Central memory CD8-positive, alpha-beta T cell (primary cell): ENCODE measurements around the gene MFRP.

Experiments used
- ATAC-seq: fragments of 150-1000 bp; cut with Tn5 transposase; replicated peaks from 2 replicates; pipeline ENCODE4 v1.10.0; 2022; ENCODE audit warnings: mild to moderate bottlenecking, moderate FRiP score, moderate number of reproducible peaks; ENCODE audit not compliant: poor library complexity, severe bottlenecking; ENCODE audit errors: extremely low read depth
- DNase-seq, 2 donors: peaks; one replicate each; pipeline ENCODE4 v3.0.0; 2021; ENCODE audit warnings: low spot score in 2 of 2
- H3K27ac Mint-ChIP-seq: one replicate; pipeline ENCODE4 v1.8.0; 2022; ENCODE audit warnings: low read depth, mild to moderate bottlenecking, moderate library complexity, mixed read lengths
- H3K27me3 Mint-ChIP-seq: one replicate; pipeline ENCODE4 v1.8.0; 2022; ENCODE audit warnings: mixed read lengths
- H3K36me3 Mint-ChIP-seq: one replicate; pipeline ENCODE4 v1.8.0; 2022; ENCODE audit warnings: mild to moderate bottlenecking, moderate library complexity, mixed read lengths; ENCODE audit not compliant: insufficient read depth
- H3K4me1 Mint-ChIP-seq: one replicate; pipeline ENCODE4 v1.8.0; 2022; ENCODE audit warnings: mixed read lengths
- H3K4me3 Mint-ChIP-seq: one replicate; pipeline ENCODE4 v1.8.0; 2022; ENCODE audit warnings: mild to moderate bottlenecking, moderate library complexity, mixed read lengths
- H3K9me3 Mint-ChIP-seq: one replicate; pipeline ENCODE4 v1.8.0; 2022; ENCODE audit warnings: mixed read lengths

Gene MFRP

GRCh38 chr11:119377112-119377901, 30.8 kb upstream of the MFRP start:
- Mint-ChIP-seq H3K27me3 (no peaks in the 10 kb centered on the region), H3K9me3 (no peaks in the 10 kb centered on the region), H3K36me3 (peaks cover 9% of the 10 kb centered on the region), H3K27ac (no peak overlapping the region), H3K4me3 (no peak overlapping the region), H3K4me1 (peaks cover 11% of the 10 kb centered on the region)
- DNase-seq (no peak), ATAC-seq (no peak)

DNA sequence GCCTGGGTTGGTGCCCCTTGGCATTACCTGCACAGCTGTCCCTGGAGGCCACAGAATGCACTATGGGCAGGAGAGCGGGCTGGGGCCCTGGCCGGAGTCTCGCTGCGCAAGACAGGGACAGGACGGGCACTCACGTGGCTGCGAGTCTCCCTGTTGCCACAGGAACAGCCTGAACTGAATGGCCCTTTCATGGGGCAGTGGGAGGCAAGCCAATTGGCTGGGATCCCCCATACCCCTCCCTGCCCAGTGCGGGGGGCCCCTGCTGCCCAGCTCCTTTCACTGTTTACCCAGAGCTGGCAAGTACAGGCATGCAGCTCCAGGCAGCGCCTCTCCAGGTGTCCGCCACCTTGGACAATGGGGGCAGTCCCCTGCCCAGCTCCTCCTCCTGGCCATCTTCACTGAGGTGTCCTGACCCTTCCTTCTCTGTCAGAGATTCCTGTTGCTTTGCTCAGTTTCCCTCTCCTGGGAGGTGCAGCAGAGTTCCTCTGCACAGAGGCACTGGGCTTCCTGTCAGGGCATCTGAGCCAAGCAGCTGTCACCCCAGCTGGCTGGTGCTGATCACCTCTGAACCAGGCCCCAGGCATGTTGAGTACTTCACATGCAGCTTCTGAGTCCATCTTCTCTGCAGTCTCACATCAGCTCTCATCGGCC, 29.8 kb upstream of the MFRP start:
- Mint-ChIP-seq H3K4me3 (no peak overlapping the region), H3K27me3 (no peaks in the 10 kb centered on the region), H3K4me1 (peaks cover 11% of the 10 kb centered on the region), H3K36me3 (peaks cover 6% of the 10 kb centered on the region), H3K27ac (no peak overlapping the region), H3K9me3 (no peaks in the 10 kb centered on the region)
- peak in 1 of 2 donors; percentile 2 for DNase-seq
- ATAC-seq: no peak

DNA sequence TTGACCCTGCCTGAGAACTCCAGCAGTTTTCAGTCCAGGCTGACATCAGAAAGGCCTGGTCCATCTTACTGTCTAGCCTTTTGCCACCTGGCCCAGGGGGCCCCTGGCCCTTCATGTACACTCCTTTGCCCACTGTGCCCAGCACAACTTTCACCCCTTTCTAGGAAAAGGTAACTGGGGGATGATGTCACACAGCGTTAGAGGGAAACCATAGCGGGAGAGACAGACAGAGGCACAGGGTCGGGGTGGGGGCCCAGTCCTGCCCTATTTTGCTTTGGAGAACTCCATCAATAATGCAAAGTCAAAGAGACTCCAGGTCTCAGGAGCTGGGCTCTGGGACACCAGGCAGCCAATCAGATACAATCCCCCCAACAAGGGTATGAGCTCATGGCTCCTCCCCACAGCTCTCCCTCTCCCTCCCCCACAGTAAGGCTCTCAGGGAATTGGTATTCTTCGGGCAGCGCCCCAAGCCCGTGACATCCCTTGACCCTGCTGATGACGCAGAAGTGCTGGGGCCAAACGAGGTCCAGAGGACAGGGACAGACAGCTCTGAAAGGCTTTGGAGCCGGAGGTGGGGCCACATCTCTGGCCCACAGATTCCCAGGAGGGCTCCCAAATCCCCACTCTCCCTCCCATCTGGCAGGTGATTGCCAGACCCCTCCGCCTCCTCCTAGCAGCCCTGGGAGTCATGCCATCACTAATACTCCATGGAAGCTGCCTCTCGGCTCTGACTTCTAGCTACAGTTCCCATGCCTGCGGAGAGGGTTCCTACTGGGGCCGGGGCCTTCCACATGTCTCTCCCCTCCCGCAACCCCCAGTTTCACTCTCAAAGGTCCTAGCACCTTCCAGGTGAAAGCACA, 29.1 kb upstream of the MFRP start:
- peaks cover 13% of the 10 kb centered on the region for H3K4me1 Mint-ChIP-seq
- H3K27me3 Mint-ChIP-seq: no peaks in the 10 kb centered on the region
- H3K36me3 Mint-ChIP-seq: peaks cover 5% of the 10 kb centered on the region
- DNase-seq: no peak
- ATAC-seq: no peak
- no peaks in the 10 kb centered on the region for H3K9me3 Mint-ChIP-seq
- H3K4me3 Mint-ChIP-seq: no peak overlapping the region
- H3K27ac Mint-ChIP-seq: no peak overlapping the region

DNA sequence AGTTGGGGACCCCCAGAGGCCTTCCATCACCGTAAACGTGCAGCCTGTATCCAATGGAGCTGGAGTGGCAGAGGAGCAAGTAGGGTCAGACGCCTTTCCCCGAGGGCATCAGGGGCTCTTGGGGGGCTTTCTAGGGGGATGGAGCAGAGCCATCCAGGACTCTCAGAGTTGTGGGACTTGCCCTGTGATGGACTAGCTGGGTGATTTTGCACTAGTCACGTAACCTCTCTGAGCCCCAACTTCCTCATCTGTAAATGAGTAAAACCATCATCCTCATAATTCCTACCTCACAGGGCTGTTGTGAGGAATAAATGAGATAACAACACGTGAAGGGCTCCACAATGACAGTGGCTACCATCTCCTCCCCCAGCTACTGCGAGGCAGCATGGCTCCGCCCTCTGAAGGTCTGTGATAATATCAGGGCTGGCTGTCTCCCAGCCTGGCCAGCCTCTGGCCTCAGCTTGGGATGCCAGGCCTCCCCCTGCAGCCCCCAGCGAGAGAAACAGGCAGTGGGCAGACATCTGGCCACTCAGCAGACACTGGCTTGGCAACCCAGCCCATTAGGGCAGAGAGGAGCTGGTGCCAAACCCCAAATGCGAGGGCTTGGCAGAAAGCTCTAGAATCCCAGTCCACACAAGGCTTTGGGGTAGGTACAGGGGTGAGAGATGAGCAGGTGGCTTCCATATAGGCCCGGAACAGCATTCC, 28.3 kb upstream of the MFRP start:
- Mint-ChIP-seq H3K4me3 (no peak overlapping the region), H3K27ac (no peak overlapping the region), H3K9me3 (no peaks in the 10 kb centered on the region), H3K4me1 (peaks cover 21% of the 10 kb centered on the region), H3K36me3 (peaks cover 5% of the 10 kb centered on the region), H3K27me3 (peaks cover 4% of the 10 kb centered on the region)
- no peak for DNase-seq
- ATAC-seq: no peak

- peaks cover 21% of the 10 kb centered on the region for H3K4me1 Mint-ChIP-seq
- no peaks in the 10 kb centered on the region for H3K9me3 Mint-ChIP-seq
- H3K4me3 Mint-ChIP-seq: no peak overlapping the region
- peaks cover 11% of the 10 kb centered on the region for H3K27me3 Mint-ChIP-seq
- no peak overlapping the region for H3K27ac Mint-ChIP-seq
- DNase-seq: peak in 1 of 2 donors; percentile 33
- peaks cover 5% of the 10 kb centered on the region for H3K36me3 Mint-ChIP-seq
- no peak for ATAC-seq
Measured at GRCh38 chr11:119373921-119374631, 27.6 kb upstream of the MFRP start.

DNA sequence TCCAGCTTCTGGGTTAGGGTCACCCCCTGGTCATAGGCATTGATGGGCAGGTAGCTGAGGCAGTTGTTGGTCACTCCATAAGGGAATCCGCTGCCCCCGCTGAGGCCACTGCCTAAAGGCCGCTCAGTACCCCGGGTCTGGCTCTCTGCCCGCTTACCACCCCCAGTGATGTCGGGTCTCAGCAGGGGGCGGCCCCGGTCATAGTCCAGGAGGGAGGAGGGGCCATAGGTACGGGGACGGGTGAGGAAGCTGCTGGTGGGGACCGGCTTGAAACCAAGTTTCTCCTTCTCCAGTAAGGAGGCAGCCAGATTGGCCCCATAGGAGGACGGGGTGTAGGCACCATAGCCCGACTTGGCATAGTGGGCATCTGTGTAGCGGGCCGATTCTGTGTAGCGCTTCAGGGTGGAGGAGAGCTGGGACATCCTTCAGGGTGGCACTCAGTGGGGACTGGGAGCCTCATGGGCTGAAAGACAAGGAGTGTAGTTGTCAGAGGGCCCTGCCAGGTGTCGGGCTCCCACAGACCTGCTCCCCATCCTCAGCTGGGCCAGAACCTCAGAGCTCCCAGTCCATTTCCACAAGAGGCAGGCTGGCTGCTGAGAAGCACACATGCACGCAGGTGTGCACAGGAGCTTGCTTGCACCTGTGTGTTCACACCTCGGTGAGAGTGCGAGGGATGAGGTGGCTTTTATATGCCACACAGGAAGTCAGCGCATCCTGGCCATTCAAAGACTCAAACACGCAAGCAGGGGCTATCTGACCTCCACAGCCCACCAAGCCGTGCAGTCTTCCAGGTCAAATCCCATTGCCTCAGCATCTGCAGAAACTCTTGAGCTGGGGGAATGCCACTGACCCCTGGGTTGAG, 26.8 kb upstream of the MFRP start:
- DNase-seq: no peak
- peaks cover 19% of the 10 kb centered on the region for H3K27me3 Mint-ChIP-seq
- H3K36me3 Mint-ChIP-seq: peaks cover 5% of the 10 kb centered on the region
- no peaks in the 10 kb centered on the region for H3K9me3 Mint-ChIP-seq
- no peak overlapping the region for H3K4me3 Mint-ChIP-seq
- peak; percentile 42 for ATAC-seq
- H3K4me1 Mint-ChIP-seq: peaks cover 21% of the 10 kb centered on the region
- no peak overlapping the region for H3K27ac Mint-ChIP-seq

GRCh38 chr11:119372260-119373058, 26.0 kb upstream of the MFRP start:
- Mint-ChIP-seq H3K4me1 (peaks cover 21% of the 10 kb centered on the region), H3K4me3 (no peak overlapping the region), H3K9me3 (no peaks in the 10 kb centered on the region), H3K36me3 (peaks cover 6% of the 10 kb centered on the region), H3K27ac (no peak overlapping the region), H3K27me3 (peaks cover 27% of the 10 kb centered on the region)
- DNase-seq (no peak), ATAC-seq (no peak)

DNA sequence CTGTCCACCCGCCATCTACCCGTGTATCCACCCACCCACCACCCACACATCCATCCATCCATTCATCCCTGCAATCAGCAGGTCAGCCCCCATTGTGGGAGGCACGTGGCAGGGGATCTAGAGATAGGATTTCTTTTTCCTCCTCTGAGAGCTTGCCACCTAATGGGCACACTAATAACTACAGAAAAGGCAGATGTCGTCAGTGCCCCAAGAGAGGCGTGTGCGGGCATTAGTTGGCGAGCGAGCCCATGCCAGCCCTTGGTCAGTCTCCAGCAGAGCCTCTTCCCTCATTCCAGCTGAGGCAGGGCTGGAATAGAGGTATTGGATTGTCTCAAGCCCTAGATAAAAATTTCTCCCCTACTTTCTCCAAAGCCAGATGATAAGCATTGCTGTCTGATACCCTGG, 25.3 kb upstream of the MFRP start:
- no peak for ATAC-seq

DNA sequence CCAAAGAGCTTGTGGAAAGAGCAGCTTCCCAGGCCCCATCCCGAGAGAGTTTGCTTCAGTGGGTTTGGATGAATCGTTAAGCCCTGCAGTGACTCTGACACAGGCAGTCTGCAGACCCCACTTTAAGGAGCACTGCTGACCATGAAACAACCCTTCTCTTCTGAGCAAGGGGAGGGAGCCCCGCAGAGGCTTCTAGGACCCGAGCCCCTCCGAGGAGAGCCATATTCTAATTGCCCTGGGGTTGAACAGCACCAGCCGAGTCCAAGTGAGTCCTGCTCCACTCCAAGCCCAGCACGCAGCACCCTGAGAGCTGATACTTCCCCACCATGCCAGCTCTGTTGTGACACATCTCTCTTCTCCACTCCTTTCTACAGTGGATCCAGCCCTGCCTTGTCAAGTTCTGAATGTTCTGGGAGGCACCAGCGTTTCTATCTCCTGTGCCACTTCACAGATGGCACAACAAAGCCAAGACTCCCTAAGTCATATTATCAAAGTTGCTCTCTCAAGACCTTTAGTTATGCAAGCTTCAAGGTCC, 24.6 kb upstream of the MFRP start:
- H3K36me3 Mint-ChIP-seq: peaks cover 6% of the 10 kb centered on the region
- DNase-seq (no peak), ATAC-seq (no peak)
- peaks cover 21% of the 10 kb centered on the region for H3K4me1 Mint-ChIP-seq
- no peaks in the 10 kb centered on the region for H3K9me3 Mint-ChIP-seq
- H3K4me3 Mint-ChIP-seq: no peak overlapping the region
- peak overlapping the region; percentile 59 for H3K27ac Mint-ChIP-seq
- peaks cover 40% of the 10 kb centered on the region for H3K27me3 Mint-ChIP-seq

More for the DNA sequence above, 25.3 kb upstream of the MFRP start:
- Mint-ChIP-seq H3K4me3 (no peak overlapping the region), H3K27me3 (peaks cover 34% of the 10 kb centered on the region), H3K36me3 (peaks cover 6% of the 10 kb centered on the region), H3K9me3 (no peaks in the 10 kb centered on the region), H3K27ac (no peak overlapping the region), H3K4me1 (peaks cover 21% of the 10 kb centered on the region)
- no peak for DNase-seq

GRCh38 chr11:119370486-119371046, 24.1 kb upstream of the MFRP start:
- ATAC-seq: peak; percentile 79
- Mint-ChIP-seq H3K9me3 (no peaks in the 10 kb centered on the region), H3K27ac (peak overlapping the region; percentile 59), H3K4me1 (peaks cover 21% of the 10 kb centered on the region), H3K36me3 (peaks cover 6% of the 10 kb centered on the region), H3K4me3 (no peak overlapping the region), H3K27me3 (peaks cover 46% of the 10 kb centered on the region)
- DNase-seq: no peak
